Right lobe of liver (tissue), 4 donors: ENCODE data around the gene GLYATL1.

Experiments used
- POLR2A ChIP-seq: fragments of 450-650 bp; IDR thresholded peaks from one replicate; pipeline ENCODE4 v1.6.1; 2017; ENCODE audit warnings: antibody characterized with exemption, mild to moderate bottlenecking
- TF ChIP-seq, protein P1 (sequence below), 4 donors: fragments of 200-600 bp in 3 of 4; fragments of 450-650 bp in 1 of 4; IDR thresholded peaks; one replicate each; pipeline versions ENCODE4 v1.5.1 to v1.8.0; 2016 to 2022; ENCODE audit warnings: antibody characterized with exemption in 4 of 4, mild to moderate bottlenecking in 2 of 4
- donor health status: DM: no; HTN: no; CAD: no.
- donor health status: DM: no; HTN: no; CAD: no.
- donor health status: DM: no; HTN: yes; CAD: no.

DNA sequence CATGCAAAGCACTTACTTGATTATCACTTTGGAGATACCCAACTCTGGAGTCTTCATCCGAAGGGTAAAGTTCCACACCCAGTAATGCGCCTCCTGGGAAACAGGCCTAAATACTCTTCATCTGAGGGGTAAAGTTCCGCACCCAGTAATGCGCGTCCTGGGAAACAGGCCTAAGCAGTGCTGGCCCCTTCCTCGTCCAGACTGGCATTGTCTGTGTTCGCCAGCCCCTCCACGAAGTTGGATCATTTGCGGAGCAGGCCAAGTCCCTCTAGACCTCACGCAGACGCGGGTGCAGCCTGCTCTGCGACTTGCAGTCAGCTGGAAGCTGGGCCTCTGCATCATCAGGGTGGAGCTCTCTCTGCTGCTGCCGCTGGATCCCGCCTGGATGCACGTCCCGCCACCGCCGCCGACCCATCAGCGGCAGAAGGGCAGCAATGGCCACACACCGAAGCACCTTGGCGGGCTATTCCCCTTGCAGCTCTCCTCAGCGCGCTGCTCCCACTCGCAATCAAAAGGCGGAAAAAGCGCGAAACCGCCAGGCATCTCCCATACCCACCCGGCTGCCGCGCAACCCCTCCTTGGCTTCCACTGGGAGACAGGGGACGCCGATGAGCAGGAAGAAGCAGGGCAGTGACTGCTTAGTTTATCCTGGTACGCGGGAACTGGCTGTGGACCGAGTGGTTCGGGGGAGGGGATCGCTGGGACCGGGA, 34.1 kb upstream of the GLYATL1 start:
- TF ChIP-seq, protein P1, sequence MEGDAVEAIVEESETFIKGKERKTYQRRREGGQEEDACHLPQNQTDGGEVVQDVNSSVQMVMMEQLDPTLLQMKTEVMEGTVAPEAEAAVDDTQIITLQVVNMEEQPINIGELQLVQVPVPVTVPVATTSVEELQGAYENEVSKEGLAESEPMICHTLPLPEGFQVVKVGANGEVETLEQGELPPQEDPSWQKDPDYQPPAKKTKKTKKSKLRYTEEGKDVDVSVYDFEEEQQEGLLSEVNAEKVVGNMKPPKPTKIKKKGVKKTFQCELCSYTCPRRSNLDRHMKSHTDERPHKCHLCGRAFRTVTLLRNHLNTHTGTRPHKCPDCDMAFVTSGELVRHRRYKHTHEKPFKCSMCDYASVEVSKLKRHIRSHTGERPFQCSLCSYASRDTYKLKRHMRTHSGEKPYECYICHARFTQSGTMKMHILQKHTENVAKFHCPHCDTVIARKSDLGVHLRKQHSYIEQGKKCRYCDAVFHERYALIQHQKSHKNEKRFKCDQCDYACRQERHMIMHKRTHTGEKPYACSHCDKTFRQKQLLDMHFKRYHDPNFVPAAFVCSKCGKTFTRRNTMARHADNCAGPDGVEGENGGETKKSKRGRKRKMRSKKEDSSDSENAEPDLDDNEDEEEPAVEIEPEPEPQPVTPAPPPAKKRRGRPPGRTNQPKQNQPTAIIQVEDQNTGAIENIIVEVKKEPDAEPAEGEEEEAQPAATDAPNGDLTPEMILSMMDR (IDR thresholded peaks at IDR 0.05): no peak
- no peak for TF ChIP-seq POLR2A
